ENCODE results near the gene SRP68. TPM values are rescaled to one million over a fixed set of nuclear protein-coding genes. Genes with fewer than 3 reads are reported as not detected.
"Not testable (repeated sequence)": the region's sequence is repeated elsewhere in the genome, so short reads cannot be mapped to it uniquely, and the experiment has no call there.

The SRP68 gene
- total RNA-seq, 1 donor from 2014 or later, result 76.1 TPM

DNA sequence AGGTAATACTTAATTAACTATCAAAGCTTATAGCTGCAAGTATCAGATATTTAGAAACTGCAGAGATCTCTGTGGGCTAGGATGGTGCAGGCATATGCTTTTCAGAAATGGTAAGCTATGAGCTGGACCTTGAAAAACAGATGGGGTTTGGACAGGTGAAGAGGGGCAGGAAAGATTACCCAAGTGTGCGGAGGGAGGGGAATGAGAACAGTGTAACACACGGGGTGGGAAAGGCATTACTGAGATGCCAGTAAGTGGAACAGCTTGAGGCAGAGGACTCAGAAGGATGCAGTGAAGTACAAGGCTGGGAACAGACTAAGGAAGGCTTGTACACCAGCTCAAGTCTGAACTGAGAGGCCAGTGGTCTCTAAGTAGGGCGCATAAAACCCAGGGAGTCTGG is 23.1 kb downstream of the SRP68 start:
- H3K27ac Mint-ChIP-seq, result no peak overlapping the region
- no peak for ATAC-seq (ENCODE audit: low read depth)
- TF ChIP-seq, protein P1, sequence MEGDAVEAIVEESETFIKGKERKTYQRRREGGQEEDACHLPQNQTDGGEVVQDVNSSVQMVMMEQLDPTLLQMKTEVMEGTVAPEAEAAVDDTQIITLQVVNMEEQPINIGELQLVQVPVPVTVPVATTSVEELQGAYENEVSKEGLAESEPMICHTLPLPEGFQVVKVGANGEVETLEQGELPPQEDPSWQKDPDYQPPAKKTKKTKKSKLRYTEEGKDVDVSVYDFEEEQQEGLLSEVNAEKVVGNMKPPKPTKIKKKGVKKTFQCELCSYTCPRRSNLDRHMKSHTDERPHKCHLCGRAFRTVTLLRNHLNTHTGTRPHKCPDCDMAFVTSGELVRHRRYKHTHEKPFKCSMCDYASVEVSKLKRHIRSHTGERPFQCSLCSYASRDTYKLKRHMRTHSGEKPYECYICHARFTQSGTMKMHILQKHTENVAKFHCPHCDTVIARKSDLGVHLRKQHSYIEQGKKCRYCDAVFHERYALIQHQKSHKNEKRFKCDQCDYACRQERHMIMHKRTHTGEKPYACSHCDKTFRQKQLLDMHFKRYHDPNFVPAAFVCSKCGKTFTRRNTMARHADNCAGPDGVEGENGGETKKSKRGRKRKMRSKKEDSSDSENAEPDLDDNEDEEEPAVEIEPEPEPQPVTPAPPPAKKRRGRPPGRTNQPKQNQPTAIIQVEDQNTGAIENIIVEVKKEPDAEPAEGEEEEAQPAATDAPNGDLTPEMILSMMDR (IDR thresholded peaks at IDR 0.05), result no peak
- no peak for DNase-seq
- no peak overlapping the region for H3K4me3 Mint-ChIP-seq
- H3K36me3 Mint-ChIP-seq (ENCODE audit: low read depth), result peaks cover 86% of the 10 kb centered on the region
- CTCF ChIA-PET, result interaction anchor here (0.8 kb wide), 1 partner anchor 35 kb away, joined by 3 read pairs; no protein-coding TSS in a partner anchor
- H3K4me1 Mint-ChIP-seq, result peaks cover 6% of the 10 kb centered on the region
- no peaks in the 10 kb centered on the region for H3K27me3 Mint-ChIP-seq
- H3K9me3 Mint-ChIP-seq, result no peaks in the 10 kb centered on the region
- intact Hi-C loops (cut with micrococcal nuclease), result no loop called here
- POLR2A ChIA-PET, result no interaction called here

DNA sequence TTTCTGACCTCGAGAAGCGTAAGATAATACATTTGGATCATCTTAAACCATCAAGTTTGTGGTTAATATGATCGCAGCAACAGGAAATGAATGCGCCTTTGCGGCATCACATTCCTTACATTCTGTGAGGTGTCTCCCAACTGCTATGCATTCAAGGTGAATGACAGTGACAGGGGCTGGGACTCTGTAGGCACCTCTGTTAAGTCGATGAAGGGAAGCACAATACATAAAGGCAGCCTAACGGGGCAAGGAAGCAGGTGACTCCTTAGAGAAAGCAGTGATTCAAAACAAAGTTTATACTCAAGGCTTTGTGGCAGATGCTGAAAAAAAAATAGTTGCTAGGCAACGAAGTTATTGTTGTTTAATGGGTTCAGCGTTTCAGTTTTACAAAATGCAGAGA is 23.6 kb downstream of the SRP68 start:
- H3K36me3 Mint-ChIP-seq (ENCODE audit: low read depth), result peaks cover 86% of the 10 kb centered on the region
- POLR2A ChIA-PET, result no interaction called here

DNA sequence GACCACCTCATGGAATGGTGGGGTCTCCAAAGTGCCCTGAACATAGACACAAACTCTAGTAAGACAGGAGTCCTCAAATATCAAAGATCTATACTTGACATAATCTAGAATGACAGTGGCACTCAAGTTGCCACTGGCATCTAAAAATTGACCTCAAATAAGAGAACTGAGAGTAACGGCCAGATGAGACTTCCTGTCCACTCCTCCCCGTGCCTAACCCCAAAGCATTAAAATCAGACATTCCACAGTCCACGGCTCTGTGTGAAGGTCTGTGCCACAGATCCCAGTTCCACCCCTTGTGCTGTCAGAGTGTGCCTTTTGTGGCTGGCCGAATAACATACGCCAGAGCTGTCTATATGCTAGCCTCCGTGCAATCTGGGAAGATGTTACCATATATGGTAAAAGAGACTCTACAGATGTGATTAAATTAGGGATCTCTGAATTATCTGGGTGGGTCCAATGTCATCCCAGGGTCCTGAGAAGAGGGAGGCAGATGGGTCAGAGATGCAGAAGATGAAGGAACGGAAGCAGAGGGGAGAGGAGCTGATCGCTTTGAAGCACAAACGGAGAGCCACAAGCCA is 24.2 kb downstream of the SRP68 start:
- DNase-seq, result no peak
- TF ChIP-seq, protein P1 (IDR thresholded peaks at IDR 0.05), result no peak
- no peaks in the 10 kb centered on the region for H3K9me3 Mint-ChIP-seq
- ChIA-PET CTCF (no interaction called here), POLR2A (no interaction called here)
- no peaks in the 10 kb centered on the region for H3K27me3 Mint-ChIP-seq
- H3K36me3 Mint-ChIP-seq (ENCODE audit: low read depth), result peaks cover 86% of the 10 kb centered on the region
- intact Hi-C loops (cut with micrococcal nuclease), result no loop called here
- no peak overlapping the region for H3K27ac Mint-ChIP-seq
- ATAC-seq (ENCODE audit: low read depth), result no peak
- peaks cover 6% of the 10 kb centered on the region for H3K4me1 Mint-ChIP-seq
- no peak overlapping the region for H3K4me3 Mint-ChIP-seq

More for the DNA sequence above, 23.6 kb downstream of the SRP68 start:
- intact Hi-C loops (cut with micrococcal nuclease), result no loop called here
- Mint-ChIP-seq H3K27me3 (no peaks in the 10 kb centered on the region), H3K9me3 (no peaks in the 10 kb centered on the region), H3K4me1 (peaks cover 6% of the 10 kb centered on the region), H3K27ac (no peak overlapping the region), H3K4me3 (no peak overlapping the region)
- ATAC-seq (ENCODE audit: low read depth) (no peak), DNase-seq (no peak)
- TF ChIP-seq, protein P1 (IDR thresholded peaks at IDR 0.05), result no peak
- CTCF ChIA-PET, result no interaction called here

DNA sequence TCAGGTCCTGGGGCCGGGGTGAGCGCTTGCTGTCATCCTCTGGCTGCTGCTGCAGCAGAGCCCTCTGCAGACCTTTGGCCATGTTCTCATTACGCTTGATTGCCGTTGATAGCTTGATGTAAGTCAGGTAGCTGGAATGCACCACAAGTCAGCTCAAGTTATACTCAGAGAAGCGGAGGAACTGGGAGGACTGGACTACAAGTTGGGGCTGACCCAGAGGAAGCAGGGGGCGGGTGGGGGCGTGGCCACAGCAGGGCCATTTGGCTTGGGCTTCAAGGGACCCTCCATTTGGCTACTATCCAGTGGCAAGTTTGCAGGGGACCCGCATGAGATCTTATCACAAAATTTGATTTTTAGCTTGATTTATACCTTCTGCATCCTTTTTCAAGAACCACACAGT is 26.3 kb downstream of the SRP68 start:
- Mint-ChIP-seq H3K27ac (no peak overlapping the region), H3K36me3 (ENCODE audit: low read depth) (peaks cover 90% of the 10 kb centered on the region), H3K27me3 (no peaks in the 10 kb centered on the region), H3K4me1 (peaks cover 6% of the 10 kb centered on the region), H3K4me3 (no peak overlapping the region), H3K9me3 (no peaks in the 10 kb centered on the region)
- ATAC-seq (ENCODE audit: low read depth) (no peak), DNase-seq (no peak)
- intact Hi-C loops (cut with micrococcal nuclease), result no loop called here
- CTCF ChIA-PET, result no interaction called here
- POLR2A ChIA-PET, result interaction anchor here (0.6 to 0.7 kb wide), 3 partner anchors 37 to 401 kb away, joined by 3 to 8 read pairs (median 3); no protein-coding TSS in a partner anchor
- TF ChIP-seq, protein P1 (IDR thresholded peaks at IDR 0.05), result no peak

DNA sequence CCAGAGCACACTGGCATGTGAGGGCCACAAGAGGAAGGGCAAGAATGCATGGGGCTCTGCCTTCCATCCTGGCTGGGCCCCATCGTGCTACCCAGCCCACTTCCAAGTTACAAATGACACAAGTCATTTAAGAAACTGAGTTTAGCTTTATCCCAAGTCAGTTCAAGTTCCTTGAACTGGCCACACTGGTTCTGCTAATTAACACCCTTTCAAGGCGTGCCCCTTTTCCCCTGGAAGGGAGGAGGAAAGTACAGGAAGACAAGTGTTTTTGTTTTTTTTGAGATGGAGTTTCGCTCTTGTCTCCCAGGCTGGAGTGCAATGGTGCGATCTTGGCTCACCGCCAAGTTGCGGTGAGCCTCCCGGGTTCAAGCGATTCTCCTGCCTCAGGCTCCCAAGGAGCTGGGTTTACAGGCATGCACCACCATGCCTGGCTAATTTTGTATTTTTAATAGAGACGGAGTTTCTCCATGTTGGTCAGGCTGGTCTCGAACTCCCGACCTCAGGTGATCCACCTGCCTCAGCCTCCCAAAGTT is 27.8 kb downstream of the SRP68 start:
- ATAC-seq (ENCODE audit: low read depth); intact Hi-C loops (cut with micrococcal nuclease); H3K9me3 Mint-ChIP-seq; H3K4me1 Mint-ChIP-seq; CTCF ChIA-PET; H3K4me3 Mint-ChIP-seq; H3K27me3 Mint-ChIP-seq; DNase-seq; H3K27ac Mint-ChIP-seq; POLR2A ChIA-PET: not testable (repeated sequence)
- peaks cover 88% of the 10 kb centered on the region for H3K36me3 Mint-ChIP-seq (ENCODE audit: low read depth)

DNA sequence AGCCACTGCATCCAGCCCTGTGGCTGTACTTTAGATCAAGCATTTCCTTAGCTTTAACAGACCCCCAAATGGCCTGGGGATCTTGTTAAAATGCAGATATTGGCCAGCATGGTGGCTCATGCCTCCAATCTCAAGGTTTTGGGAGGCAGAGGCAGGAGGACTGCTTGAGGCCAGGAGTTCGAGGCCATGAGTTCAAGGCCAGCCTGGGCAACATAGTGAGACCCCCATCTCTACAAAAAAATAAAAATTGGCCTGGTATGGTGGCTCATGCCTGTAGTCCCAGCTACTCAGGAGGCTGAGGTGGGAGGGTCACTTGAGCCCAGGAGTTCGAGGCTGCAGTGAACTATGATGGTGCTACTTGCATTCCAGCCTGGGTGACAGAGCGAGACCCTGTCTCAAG is 29.4 kb downstream of the SRP68 start:
- H3K4me3 Mint-ChIP-seq; DNase-seq; H3K9me3 Mint-ChIP-seq; CTCF ChIA-PET; POLR2A ChIA-PET; H3K4me1 Mint-ChIP-seq; ATAC-seq (ENCODE audit: low read depth); H3K27me3 Mint-ChIP-seq; H3K27ac Mint-ChIP-seq; intact Hi-C loops (cut with micrococcal nuclease): not testable (repeated sequence)
- peaks cover 89% of the 10 kb centered on the region for H3K36me3 Mint-ChIP-seq (ENCODE audit: low read depth)

Data from activated B cell treated with CpG ODN at 0.5 μM for 24 hours (primary cell).